Astrocyte of the hippocampus (primary cell): ENCODE measurements around the gene PLEKHA5.
"Not testable (repeated sequence)": the region's sequence is repeated elsewhere in the genome, so short reads cannot be mapped to it uniquely, and the experiment has no call there.

Experiments
- DNase-seq: peaks from one replicate; pipeline ENCODE4 v3.0.0; 2011; ENCODE audit warnings: low read depth, low spot score

Gene PLEKHA5

DNA sequence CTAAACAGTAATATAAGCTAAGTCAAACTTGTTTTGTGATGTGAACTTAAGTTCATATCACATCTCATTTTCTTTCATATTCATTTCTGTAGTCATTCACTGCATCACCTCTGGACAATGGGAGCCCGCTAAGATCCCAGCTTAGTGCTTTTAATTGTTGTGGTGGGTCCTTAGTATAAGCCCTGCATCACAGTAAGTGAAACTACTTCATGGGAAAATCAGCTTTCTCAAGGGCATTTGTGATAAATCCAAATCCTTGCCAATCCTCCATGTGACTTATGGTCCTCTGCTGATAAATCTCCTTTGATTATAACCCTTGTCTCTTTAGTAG is 98.3 kb downstream of the PLEKHA5 start:
- no peak for DNase-seq

- not testable (repeated sequence) for DNase-seq
Observed at GRCh38 chr12:19229021-19229420, 99.5 kb downstream of the PLEKHA5 start.

DNA sequence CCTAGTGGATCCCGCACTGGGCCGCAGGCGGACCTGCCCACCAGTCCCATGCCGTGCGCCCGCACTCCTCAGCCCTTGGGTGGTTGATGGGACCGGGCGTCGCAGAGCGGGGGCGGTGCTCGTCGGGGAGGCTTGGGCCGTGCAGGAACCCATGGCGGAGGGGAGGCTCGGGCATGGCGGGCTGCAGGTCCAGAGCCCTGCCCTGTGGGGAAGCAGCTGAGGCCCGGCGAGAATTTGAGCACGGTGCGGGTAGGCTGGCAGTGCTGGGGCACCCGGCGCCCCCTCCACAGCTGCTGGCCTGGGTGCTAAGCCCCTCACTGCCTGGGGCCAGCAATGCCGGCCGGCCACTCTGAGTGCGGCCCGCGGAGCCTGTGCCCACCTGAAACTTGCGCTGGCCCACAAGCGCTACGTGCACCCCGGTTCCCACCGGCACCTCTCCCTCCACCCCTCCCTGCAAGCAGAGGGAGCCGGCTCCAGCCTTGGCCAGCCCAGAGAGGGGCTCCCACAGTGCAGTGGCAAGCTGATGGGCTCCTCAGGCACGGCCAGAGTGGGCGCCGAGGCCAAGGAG is 100.8 kb downstream of the PLEKHA5 start:
- DNase-seq = no peak

DNA sequence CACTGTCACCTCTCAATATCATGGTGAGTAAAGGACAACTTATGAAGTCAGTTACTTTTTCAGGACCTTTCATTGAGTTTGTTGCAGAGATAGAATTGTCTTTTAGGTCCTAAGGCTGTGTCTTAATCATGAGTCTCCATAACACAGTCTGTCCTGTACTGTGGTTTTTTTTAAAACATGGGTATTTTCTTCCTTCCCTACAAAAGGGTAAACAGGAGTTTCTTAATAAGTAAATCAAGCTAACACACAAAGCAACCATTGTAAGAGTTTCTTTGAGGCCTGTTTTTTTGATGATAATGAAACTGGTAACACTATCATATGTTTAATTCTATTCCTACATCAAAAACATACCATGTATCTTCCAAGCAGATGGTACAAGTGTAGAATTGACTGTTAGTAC is 101.4 kb downstream of the PLEKHA5 start:
- no peak for DNase-seq

DNA sequence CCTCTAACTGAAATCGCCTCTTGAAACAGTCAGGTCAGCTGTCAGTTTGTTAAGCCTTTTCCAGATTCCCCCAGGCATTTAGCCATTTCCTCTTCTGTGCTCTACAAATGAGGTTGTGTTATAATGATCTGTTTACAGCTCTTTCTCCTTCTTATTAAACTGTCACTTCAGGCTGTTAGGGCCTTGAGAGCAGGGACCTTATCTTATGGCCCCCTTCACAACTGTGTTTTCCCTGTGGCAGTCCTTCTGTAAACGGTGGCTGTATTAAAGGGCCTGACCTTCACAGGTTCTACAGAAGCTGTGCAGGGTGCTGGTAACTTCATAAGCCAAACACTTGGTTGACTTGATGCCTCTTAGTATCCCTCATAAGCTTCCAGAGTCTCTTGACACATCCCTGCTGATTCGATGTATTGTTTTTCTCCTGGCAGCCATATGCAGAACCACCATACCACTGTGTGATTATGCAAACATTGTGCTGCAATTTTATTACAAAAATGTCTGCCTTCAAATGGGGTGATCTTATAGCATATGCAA is 104.7 kb downstream of the PLEKHA5 start:
- DNase-seq = no peak

GRCh38 chr12:19234981-19235871 is 105.7 kb downstream of the PLEKHA5 start:
- no peak for DNase-seq

DNA sequence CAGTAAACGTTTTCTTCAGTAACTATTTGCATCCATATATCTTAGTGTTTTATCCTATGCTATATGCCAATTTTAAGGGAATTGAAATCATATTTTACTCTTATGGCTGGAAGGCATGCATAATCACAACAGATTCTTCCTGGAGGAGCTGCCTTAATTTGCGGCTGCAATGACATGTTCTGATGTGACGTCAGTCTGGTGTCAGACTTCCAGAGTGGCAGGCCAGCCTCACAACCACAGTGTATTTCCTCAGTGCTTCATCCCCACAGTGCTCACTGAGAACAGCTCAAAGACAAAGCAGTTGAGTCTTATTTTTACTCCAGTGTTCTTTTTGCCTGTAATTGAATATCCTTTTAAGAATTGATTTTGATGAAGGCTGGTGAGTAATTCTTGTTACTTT is 107.1 kb downstream of the PLEKHA5 start:
- DNase-seq = peak; percentile 49

DNA sequence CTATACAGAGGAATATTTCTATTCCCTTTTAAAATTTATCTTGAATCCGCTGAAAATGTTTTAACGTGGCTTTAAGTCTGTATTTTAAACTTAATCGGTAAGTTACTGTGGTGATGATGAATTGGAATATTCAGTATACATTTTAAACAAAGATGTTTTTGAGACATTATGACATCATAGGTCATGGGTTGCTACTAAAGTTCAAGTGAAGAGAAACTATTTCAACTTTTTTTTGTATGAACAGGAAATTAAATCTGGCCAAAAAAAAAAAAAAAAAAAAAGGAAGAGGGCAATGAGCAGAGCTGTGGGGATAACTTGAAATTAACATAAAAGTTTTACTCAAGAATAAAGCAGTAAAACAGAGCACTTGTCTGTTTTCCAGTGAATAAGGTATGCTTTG is 109.0 kb downstream of the PLEKHA5 start:
- DNase-seq = no peak

DNA sequence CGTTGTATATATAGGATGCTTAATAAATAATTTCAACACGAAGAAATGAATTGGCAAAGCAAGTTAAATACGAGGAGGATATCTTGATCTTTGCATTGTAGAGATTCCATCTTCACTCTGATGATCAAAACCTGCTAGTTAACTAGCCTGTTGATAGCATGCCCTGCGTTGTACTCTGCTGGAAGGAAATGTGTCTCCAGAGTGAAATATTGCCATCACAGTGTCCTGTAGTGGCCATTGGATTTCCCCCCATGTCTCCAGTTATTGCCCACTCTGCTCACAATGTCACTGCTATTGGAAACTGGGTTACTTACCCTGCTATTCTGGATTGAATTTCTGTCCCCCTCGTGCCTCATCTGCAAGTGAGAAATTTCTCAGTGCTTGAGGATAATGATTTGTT is 109.6 kb downstream of the PLEKHA5 start:
- no peak for DNase-seq

DNA sequence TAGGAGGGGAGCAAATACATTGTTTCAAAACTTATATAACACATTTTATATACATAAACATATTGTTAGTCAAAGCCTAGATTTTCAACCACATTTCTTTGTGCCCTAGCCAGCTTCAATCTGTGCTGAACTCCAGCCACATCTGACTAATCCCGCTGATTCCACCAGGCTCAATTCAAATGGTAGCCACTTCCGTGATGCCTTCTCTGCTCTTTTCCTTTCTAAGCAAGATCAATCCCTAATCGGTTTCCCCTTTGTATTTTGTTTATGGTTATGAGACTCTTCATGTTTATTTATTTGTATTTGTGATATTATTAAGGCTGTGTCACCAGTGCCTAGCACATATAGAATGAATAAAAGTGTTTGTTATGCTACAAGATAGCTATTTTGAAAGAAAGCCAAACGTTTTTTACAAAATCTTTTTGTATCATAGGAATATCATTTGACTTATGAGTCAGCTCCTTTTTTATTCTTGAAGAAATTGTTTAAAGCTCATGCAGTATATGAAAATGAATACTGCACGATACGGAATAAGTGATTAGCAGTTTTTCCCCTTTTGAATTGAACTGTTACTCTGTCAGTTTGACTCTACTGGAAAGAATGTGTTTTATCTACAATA is 110.2 kb downstream of the PLEKHA5 start:
- DNase-seq = peak; percentile 56

- DNase-seq = no peak
Observed at GRCh38 chr12:19242581-19242980, 113.0 kb downstream of the PLEKHA5 start.

DNA sequence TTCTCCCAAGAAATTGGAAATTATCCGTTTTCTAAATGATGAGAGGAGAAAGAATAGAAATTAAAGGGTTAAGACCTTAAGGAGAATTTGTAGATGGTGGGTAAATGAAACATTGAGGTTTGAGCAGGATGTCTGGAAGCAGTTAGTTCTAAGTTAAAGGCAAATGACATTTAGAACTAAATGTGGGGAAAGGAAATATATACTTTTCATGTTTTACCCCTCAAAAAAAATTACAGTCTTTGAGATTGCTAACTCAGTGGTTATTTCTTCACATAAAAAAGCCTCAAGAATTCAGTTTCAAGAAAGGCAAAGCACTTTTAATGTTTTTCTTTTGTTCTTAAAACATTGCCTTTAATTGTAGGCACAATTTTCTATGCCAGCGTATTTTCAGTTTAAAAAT is 114.0 kb downstream of the PLEKHA5 start:
- no peak for DNase-seq

DNA sequence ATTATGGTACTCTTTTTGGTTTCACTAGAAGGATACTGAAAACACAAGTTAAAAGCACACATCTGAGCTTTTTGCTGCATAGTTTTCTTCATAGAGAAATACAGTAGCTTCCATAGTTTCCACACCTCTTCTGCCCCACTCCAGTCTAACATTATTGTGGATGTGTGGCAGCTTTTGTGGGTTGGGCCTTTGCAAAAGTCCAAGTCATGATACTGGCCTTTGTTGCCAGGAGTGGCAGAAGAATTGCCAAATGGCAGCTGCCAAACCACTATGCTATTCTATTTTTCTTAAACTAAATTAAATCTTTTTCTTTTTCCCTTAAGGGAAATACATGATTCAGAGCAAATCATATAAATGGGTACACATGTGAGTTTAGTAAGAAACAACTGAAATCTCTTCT is 114.8 kb downstream of the PLEKHA5 start:
- peak; percentile 57 for DNase-seq

- no peak for DNase-seq
Observed at GRCh38 chr12:19245106-19245505, 115.6 kb downstream of the PLEKHA5 start.

GRCh38 chr12:19245666-19246065 is 116.1 kb downstream of the PLEKHA5 start:
- DNase-seq = no peak

GRCh38 chr12:19246933-19247332 is 117.4 kb downstream of the PLEKHA5 start:
- no peak for DNase-seq

GRCh38 chr12:19248929-19249602 is 119.5 kb downstream of the PLEKHA5 start:
- DNase-seq = no peak

DNA sequence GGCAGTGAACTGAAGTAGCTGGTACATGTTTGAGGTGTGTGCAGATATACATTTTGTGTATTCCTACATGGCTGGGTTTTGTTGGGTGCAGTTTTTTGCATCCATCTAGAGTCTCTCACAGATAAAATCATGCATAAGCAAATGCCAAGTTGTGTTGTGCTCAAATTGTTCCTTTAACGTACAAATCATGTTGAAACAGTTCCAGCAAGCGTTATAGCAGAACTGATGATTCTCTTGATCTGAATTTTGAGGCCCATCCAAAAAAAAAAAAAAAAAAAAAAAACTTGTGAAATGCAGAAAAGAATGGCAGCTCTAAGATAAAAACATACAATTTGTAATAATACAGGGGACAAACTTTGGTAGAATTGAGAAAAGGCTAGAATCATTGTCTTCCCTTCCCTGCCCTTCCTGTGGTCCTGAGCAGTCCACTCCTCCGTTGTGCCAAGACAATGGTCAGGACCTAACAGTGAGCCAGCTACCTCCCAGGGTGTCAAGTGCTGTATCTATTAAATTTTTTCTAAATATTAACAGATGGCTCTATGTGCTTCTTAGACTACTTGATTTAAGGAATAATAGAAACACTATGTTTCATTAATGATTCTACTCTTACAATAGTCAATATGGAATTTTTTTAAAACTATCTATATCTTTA is 122.1 kb downstream of the PLEKHA5 start:
- no peak for DNase-seq

GRCh38 chr12:19260135-19260534 is 130.6 kb downstream of the PLEKHA5 start:
- DNase-seq = no peak

GRCh38 chr12:19261773-19262172 is 132.2 kb downstream of the PLEKHA5 start:
- peak; percentile 21 for DNase-seq

DNA sequence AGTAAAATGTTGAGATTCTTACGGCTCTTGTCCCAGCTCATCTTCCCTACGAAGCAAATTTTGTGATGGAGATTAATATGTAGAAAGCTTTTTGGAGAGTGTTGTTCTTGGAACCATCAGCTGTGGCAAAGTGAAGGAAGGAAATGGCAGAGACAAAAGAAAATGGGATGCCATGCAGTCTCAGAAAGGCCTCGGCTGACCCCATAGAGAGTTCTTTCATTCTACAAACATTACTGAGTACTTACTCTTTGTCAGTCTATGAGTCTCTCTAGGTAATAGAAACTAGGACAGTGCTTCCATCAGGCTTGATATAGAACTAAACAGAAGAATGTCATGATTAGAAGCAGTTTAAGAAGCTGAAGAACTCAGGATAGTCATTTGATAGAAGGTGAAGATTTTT is 134.1 kb downstream of the PLEKHA5 start:
- peak; percentile 58 for DNase-seq
